ENCODE results near the gene DACH2. TPM values are rescaled to one million over a fixed set of nuclear protein-coding genes. Genes with fewer than 3 reads are reported as not detected.

DACH2 gene
- polyA plus RNA-seq, 3 donors, result not detected

- no peak overlapping the region for H3K4me3 Mint-ChIP-seq
- H3K9me3 Mint-ChIP-seq, result peaks cover 0 to 10% (median 2%) of the 10 kb centered on the region in 7 donors
- no peak for DNase-seq
- TF ChIP-seq, protein P1, sequence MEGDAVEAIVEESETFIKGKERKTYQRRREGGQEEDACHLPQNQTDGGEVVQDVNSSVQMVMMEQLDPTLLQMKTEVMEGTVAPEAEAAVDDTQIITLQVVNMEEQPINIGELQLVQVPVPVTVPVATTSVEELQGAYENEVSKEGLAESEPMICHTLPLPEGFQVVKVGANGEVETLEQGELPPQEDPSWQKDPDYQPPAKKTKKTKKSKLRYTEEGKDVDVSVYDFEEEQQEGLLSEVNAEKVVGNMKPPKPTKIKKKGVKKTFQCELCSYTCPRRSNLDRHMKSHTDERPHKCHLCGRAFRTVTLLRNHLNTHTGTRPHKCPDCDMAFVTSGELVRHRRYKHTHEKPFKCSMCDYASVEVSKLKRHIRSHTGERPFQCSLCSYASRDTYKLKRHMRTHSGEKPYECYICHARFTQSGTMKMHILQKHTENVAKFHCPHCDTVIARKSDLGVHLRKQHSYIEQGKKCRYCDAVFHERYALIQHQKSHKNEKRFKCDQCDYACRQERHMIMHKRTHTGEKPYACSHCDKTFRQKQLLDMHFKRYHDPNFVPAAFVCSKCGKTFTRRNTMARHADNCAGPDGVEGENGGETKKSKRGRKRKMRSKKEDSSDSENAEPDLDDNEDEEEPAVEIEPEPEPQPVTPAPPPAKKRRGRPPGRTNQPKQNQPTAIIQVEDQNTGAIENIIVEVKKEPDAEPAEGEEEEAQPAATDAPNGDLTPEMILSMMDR (IDR thresholded peaks at IDR 0.05), result no peak
- WGBS (ENCODE audit: insufficient coverage), result no CpG with 5 or more reads among the region's 4 CpGs
- H3K4me3 ChIP-seq (replicated peaks in 1 of 3; ENCODE audit: low read depth in 2 of 3, low read length in 3 of 3), result no peak overlapping the region
- no peaks in the 10 kb centered on the region for H3K36me3 ChIP-seq (replicated peaks in 1 of 2; ENCODE audit: control insufficient read depth in 1 of 2, insufficient read depth in 2 of 2, low read length in 2 of 2)
- H4K20me1 ChIP-seq (ENCODE audit: insufficient read depth, low read length), result no peaks in the 10 kb centered on the region
- H3K27ac Mint-ChIP-seq, result no peak overlapping the region
- no peaks in the 10 kb centered on the region for H3K4me1 Mint-ChIP-seq
- H3K27me3 Mint-ChIP-seq (ENCODE audit: low read depth in 3 of 3), result peaks cover 0 to 2% (median 0%) of the 10 kb centered on the region in 3 donors
- no peaks in the 10 kb centered on the region for H3K27me3 ChIP-seq (ENCODE audit: control insufficient read depth in 2 of 2, insufficient read depth in 2 of 2, low read length in 2 of 2)
- H3K9ac ChIP-seq (ENCODE audit: insufficient read depth, low read length, poor library complexity, severe bottlenecking), result no peak overlapping the region
- H2AFZ ChIP-seq (ENCODE audit: insufficient read depth, low read depth, low read length, poor library complexity, severe bottlenecking), result no peak overlapping the region
- H3K4me1 ChIP-seq (ENCODE audit: control insufficient read depth in 1 of 2, insufficient read depth in 2 of 2, low read length in 2 of 2), result no peaks in the 10 kb centered on the region
- H3K79me2 ChIP-seq (ENCODE audit: insufficient read depth, low read length), result no peaks in the 10 kb centered on the region
- H3K36me3 Mint-ChIP-seq, result no peaks in the 10 kb centered on the region
- intact Hi-C loops (cut with micrococcal nuclease), result no loop called here
- no peak overlapping the region for H3K4me2 ChIP-seq (replicated peaks; ENCODE audit: extremely low read depth, low read length, poor library complexity, severe bottlenecking)
- no peak overlapping the region for H3K27ac ChIP-seq (ENCODE audit: low read depth in 1 of 2, low read length in 2 of 2)
- H3K9me3 ChIP-seq (replicated peaks in 1 of 2; ENCODE audit: control insufficient read depth in 1 of 2, insufficient read depth in 1 of 2, low read length in 2 of 2), result peaks cover 0 to 4% of the 10 kb centered on the region in 2 donors
Observed at GRCh38 chrX:86407371-86407770, 259.1 kb downstream of the DACH2 start.

GRCh38 chrX:86421771-86422170 lies 273.5 kb downstream of the DACH2 start:
- Histone ChIP-seq H3K9ac (ENCODE audit: insufficient read depth, low read length, poor library complexity, severe bottlenecking) (no peak overlapping the region), H3K4me2 (replicated peaks; ENCODE audit: extremely low read depth, low read length, poor library complexity, severe bottlenecking) (no peak overlapping the region), H3K36me3 (replicated peaks in 1 of 2; ENCODE audit: control insufficient read depth in 1 of 2, insufficient read depth in 2 of 2, low read length in 2 of 2) (no peaks in the 10 kb centered on the region), H3K9me3 (replicated peaks in 1 of 2; ENCODE audit: control insufficient read depth in 1 of 2, insufficient read depth in 1 of 2, low read length in 2 of 2) (peaks cover 0 to 4% of the 10 kb centered on the region in 2 donors), H3K79me2 (ENCODE audit: insufficient read depth, low read length) (no peaks in the 10 kb centered on the region), H3K27ac (ENCODE audit: low read depth in 1 of 2, low read length in 2 of 2) (no peak overlapping the region), H2AFZ (ENCODE audit: insufficient read depth, low read depth, low read length, poor library complexity, severe bottlenecking) (no peak overlapping the region), H3K4me3 (replicated peaks in 1 of 3; ENCODE audit: low read depth in 2 of 3, low read length in 3 of 3) (no peak overlapping the region), H4K20me1 (ENCODE audit: insufficient read depth, low read length) (no peaks in the 10 kb centered on the region), H3K27me3 (ENCODE audit: control insufficient read depth in 2 of 2, insufficient read depth in 2 of 2, low read length in 2 of 2) (no peaks in the 10 kb centered on the region), H3K4me1 (ENCODE audit: control insufficient read depth in 1 of 2, insufficient read depth in 2 of 2, low read length in 2 of 2) (no peaks in the 10 kb centered on the region)
- intact Hi-C loops (cut with micrococcal nuclease), result no loop called here
- no CpG with 5 or more reads among the region's 1 CpG for WGBS (ENCODE audit: insufficient coverage)
- TF ChIP-seq, protein P1 (IDR thresholded peaks at IDR 0.05), result no peak
- peaks cover 0 to 3% (median 0%) of the 10 kb centered on the region in 7 donors for H3K9me3 Mint-ChIP-seq
- no peaks in the 10 kb centered on the region for H3K27me3 Mint-ChIP-seq (ENCODE audit: low read depth in 3 of 3)
- H3K4me3 Mint-ChIP-seq, result no peak overlapping the region
- H3K4me1 Mint-ChIP-seq, result no peaks in the 10 kb centered on the region
- no peak overlapping the region for H3K27ac Mint-ChIP-seq
- DNase-seq, result no peak
- no peaks in the 10 kb centered on the region for H3K36me3 Mint-ChIP-seq

All from CD14-positive monocyte (primary cell).